Measurements from ENCODE around the gene RERE. TPM values are rescaled to one million over a fixed set of nuclear protein-coding genes. Genes with fewer than 3 reads are reported as not detected.
"Not testable (repeated sequence)": the region's sequence is repeated elsewhere in the genome, so short reads cannot be mapped to it uniquely, and the experiment has no call there.

Gene RERE
- total RNA-seq, 3 donors from 2014 or later, result 99.5 to 204 (median 174) TPM

GRCh38 chr1:8821084-8821483 is 3.6 kb upstream of the RERE start:
- ATAC-seq, result no peak
- Histone ChIP-seq H3K4me3 (no peak overlapping the region), H3K4me1 (ENCODE audit: low read depth) (peaks cover 18% of the 10 kb centered on the region), H3K9me3 (no peaks in the 10 kb centered on the region), H3K36me3 (ENCODE audit: low read depth) (no peaks in the 10 kb centered on the region)
- DNase-seq, result no peak
- intact Hi-C loops (cut with DNase I, micrococcal nuclease), result no loop called here
- TF ChIP-seq, protein P1, sequence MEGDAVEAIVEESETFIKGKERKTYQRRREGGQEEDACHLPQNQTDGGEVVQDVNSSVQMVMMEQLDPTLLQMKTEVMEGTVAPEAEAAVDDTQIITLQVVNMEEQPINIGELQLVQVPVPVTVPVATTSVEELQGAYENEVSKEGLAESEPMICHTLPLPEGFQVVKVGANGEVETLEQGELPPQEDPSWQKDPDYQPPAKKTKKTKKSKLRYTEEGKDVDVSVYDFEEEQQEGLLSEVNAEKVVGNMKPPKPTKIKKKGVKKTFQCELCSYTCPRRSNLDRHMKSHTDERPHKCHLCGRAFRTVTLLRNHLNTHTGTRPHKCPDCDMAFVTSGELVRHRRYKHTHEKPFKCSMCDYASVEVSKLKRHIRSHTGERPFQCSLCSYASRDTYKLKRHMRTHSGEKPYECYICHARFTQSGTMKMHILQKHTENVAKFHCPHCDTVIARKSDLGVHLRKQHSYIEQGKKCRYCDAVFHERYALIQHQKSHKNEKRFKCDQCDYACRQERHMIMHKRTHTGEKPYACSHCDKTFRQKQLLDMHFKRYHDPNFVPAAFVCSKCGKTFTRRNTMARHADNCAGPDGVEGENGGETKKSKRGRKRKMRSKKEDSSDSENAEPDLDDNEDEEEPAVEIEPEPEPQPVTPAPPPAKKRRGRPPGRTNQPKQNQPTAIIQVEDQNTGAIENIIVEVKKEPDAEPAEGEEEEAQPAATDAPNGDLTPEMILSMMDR (IDR thresholded peaks at IDR 0.05), result no peak

DNA sequence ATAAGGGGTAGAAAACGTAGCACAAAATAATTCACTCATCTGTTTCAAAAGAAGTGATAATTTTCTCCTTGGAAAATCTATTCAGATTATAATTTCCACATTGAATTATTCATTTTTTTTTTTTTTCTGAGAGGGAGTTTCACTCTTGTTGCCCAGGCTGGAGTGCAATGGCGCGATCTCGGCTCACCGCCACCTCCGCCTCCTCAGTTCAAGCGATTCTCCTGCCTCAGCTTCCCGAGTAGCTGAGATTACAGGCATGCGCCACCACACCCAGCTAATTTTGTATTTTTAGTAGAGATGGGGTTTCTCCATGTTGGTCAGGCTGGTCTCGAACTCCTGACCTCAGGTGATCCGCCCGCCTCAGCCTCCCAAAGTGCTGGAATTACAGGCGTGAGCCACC is 1.3 kb upstream of the RERE start:
- DNase-seq; H3K36me3 ChIP-seq (ENCODE audit: low read depth); intact Hi-C loops (cut with DNase I, micrococcal nuclease); H3K4me3 ChIP-seq; ATAC-seq; H3K9me3 ChIP-seq: not testable (repeated sequence)
- H3K4me1 ChIP-seq (ENCODE audit: low read depth), result peaks cover 21% of the 10 kb centered on the region

DNA sequence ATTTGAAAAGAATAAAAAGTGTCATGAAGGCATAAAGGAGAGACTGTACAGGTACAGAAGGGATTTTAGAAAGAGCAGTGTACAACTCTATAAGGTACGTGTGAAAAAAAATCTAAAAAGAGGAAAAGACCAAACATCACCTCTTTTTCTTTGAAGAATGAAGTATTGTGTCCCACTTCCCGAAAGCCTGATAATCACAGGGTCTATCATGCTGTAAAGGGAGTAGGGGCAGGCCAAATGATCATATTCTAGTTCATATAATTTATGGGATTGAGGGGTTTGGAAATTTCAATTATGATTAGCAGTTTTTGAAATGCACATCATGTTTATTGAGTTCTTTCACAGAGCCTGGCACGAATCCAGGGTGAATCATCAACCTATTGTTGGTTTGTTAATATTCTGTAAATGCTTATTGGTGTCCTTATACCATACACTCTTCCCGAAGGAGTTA is 910 bp upstream of the RERE start:
- Histone ChIP-seq H3K4me3 (peak overlapping the region; percentile 75), H3K9me3 (no peaks in the 10 kb centered on the region), H3K36me3 (ENCODE audit: low read depth) (no peaks in the 10 kb centered on the region), H3K4me1 (ENCODE audit: low read depth) (peaks cover 18% of the 10 kb centered on the region)
- intact Hi-C loops (cut with DNase I, micrococcal nuclease), result no loop called here
- DNase-seq (peak in 1 of 3 donors; percentile 59), ATAC-seq (no peak)
- TF ChIP-seq, protein P1 (IDR thresholded peaks at IDR 0.05), result no peak

GRCh38 chr1:8816831-8817411 is 519 bp downstream of the RERE start:
- DNase-seq (peak; percentile 50 to 66 (median 63)), ATAC-seq (peak; percentile 54)
- Histone ChIP-seq H3K4me1 (ENCODE audit: low read depth) (peaks cover 8% of the 10 kb centered on the region), H3K4me3 (peak overlapping the region; percentile 75), H3K36me3 (ENCODE audit: low read depth) (no peaks in the 10 kb centered on the region), H3K9me3 (no peaks in the 10 kb centered on the region)
- intact Hi-C loops (cut with DNase I, micrococcal nuclease), result no loop called here
- TF ChIP-seq, protein P1 (IDR thresholded peaks at IDR 0.05), result no peak

DNA sequence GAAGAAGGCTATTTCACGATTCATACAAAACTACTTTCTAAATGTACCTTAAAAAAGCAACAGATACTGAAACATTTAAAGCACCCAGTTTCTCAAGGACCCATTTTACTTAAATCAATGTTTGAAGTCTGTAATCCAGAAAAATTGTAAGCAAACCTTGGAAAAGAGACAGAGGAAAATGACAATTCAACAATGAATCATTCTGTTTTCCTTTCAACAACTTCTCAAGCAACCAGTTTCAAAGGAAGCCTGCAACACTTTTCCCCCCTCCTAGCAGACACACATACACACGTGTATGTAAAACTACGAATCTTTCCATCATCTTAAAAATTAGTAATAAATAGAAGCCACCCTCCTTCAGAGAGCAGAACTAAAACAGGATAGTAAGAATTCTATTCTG is 1.2 kb downstream of the RERE start:
- no peak for DNase-seq
- Histone ChIP-seq H3K36me3 (ENCODE audit: low read depth) (no peaks in the 10 kb centered on the region), H3K9me3 (no peaks in the 10 kb centered on the region), H3K4me1 (ENCODE audit: low read depth) (peaks cover 8% of the 10 kb centered on the region), H3K4me3 (no peak overlapping the region)
- no peak for ATAC-seq
- TF ChIP-seq, protein P1 (IDR thresholded peaks at IDR 0.05), result no peak
- intact Hi-C loops (cut with DNase I, micrococcal nuclease), result no loop called here

- no peak overlapping the region for H3K4me3 ChIP-seq
- intact Hi-C loops (cut with DNase I, micrococcal nuclease), result no loop called here
- ATAC-seq, result no peak
- peaks cover 8% of the 10 kb centered on the region for H3K4me1 ChIP-seq (ENCODE audit: low read depth)
- peak in 1 of 3 donors; percentile 51 for DNase-seq
- H3K36me3 ChIP-seq (ENCODE audit: low read depth), result no peaks in the 10 kb centered on the region
- TF ChIP-seq, protein P1 (IDR thresholded peaks at IDR 0.05), result no peak
- no peaks in the 10 kb centered on the region for H3K9me3 ChIP-seq
These were observed 1.8 kb downstream of the RERE start for GRCh38 chr1:8815582-8816151.

Measured in mucosa of descending colon (tissue), 3 donors.